ENCODE results near the gene CGN.
"Not testable (repeated sequence)": the region's sequence is repeated elsewhere in the genome, so short reads cannot be mapped to it uniquely, and the experiment has no call there.

The CGN gene

DNA sequence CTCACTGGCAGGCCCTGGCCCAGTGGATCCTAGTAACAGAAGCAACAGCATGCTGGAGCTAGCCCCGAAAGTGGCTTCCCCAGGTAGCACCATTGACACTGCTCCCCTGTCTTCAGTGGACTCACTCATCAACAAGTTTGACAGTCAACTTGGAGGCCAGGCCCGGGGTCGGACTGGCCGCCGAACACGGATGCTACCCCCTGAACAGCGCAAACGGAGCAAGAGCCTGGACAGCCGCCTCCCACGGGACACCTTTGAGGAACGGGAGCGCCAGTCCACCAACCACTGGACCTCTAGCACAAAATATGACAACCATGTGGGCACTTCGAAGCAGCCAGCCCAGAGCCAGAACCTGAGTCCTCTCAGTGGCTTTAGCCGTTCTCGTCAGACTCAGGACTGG lies 7.7 kb downstream of the CGN start:
- no peak for DNase-seq (ENCODE audit: low read depth)
- no peak overlapping the region for H3K4me3 ChIP-seq (ENCODE audit: low read depth, low read length)
- TF ChIP-seq CTCF (IDR thresholded peaks at IDR 0.05; ENCODE audit: control insufficient read depth, extremely low read depth, insufficient read depth), result no peak

GRCh38 chr1:151519667-151520066 lies 8.5 kb downstream of the CGN start:
- DNase-seq (ENCODE audit: low read depth), result no peak
- no peak for TF ChIP-seq CTCF (IDR thresholded peaks at IDR 0.05; ENCODE audit: control insufficient read depth, extremely low read depth, insufficient read depth)
- no peak overlapping the region for H3K4me3 ChIP-seq (ENCODE audit: low read depth, low read length)

- no peak for TF ChIP-seq CTCF (IDR thresholded peaks at IDR 0.05; ENCODE audit: control insufficient read depth, extremely low read depth, insufficient read depth)
- H3K4me3 ChIP-seq (ENCODE audit: low read depth, low read length), result no peak overlapping the region
- DNase-seq (ENCODE audit: low read depth), result no peak
Observed at GRCh38 chr1:151520359-151520758, 9.2 kb downstream of the CGN start.

DNA sequence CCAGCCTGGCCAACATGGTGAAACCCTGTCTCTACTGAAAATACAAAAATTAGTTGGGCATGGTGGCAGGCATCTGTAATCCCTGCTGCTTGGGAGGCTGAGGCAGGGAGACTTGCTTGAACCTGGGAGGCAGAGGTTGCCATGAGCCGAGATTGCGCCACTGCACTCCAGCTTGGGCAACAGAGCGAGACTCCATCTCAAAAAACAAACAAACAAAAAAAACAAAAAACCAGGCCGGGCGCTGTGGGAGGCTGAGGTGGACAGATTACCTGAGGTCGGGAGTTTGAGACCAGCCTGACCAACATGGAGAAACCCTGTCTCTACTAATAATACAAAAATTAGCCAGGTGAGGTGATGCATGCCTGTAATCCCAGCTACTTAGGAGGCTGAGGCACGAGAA lies 11.2 kb downstream of the CGN start:
- H3K4me3 ChIP-seq (ENCODE audit: low read depth, low read length); DNase-seq (ENCODE audit: low read depth): not testable (repeated sequence)

DNA sequence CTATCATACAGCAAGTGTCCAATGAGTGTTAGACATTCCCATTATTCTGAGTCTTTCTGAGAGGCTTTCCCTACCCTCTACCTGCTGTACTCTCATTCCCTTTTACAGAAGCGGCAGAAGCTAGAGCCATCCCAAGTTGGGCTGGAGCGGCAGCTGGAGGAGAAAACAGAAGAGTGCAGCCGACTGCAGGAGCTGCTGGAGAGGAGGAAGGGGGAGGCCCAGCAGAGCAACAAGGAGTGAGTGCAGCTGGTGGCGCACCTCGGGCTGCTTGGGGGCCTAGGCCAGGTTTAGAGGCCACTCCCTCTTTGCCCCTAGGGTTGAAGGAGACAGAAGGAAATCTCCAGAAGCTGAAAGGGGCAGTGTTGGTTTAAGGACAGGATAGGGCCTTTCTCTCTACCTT lies 12.1 kb downstream of the CGN start:
- DNase-seq (ENCODE audit: low read depth), result no peak
- no peak overlapping the region for H3K4me3 ChIP-seq (ENCODE audit: low read depth, low read length)
- TF ChIP-seq CTCF (IDR thresholded peaks at IDR 0.05; ENCODE audit: control insufficient read depth, extremely low read depth, insufficient read depth), result no peak

- no peak for TF ChIP-seq CTCF (IDR thresholded peaks at IDR 0.05; ENCODE audit: control insufficient read depth, extremely low read depth, insufficient read depth)
- no peak for DNase-seq (ENCODE audit: low read depth)
- H3K4me3 ChIP-seq (ENCODE audit: low read depth, low read length), result no peak overlapping the region
Observed at GRCh38 chr1:151524736-151525135, 13.5 kb downstream of the CGN start.

DNA sequence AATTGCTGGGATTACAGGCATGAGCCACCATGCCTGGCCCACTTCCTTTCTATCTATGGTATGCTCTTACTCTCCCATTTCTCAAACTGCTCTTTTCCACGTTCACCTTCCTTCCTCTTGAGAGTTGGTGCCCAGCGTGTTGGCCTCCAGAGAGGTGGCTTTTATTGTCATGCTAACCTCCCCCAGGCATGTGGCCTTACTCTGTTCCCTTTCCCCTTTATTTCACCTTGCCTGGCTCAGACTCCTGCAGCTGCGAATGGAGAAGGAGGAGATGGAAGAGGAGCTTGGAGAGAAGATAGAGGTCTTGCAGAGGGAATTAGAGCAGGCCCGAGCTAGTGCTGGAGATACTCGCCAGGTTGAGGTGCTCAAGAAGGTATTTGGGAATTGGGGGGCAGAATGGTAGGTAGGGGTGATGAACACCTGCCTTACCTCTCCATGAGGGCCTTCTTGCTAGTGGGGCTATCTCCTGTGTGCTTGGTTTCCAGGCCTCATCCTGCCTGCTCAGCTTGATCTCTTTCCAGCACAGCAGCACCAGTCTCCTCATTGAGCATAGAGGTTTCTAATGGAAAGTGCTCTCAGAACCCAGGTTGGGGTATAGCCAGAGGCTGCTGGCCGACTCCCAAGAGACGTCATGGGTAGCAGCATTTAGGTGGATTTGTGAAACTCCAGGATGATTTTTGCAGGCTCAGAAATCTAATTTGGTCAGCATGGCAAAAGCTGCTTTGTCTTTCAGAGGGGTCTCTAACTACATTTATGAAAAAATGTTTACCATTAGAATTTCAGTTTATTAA lies 15.7 kb downstream of the CGN start:
- TF ChIP-seq CTCF (IDR thresholded peaks at IDR 0.05; ENCODE audit: control insufficient read depth, extremely low read depth, insufficient read depth), result no peak
- DNase-seq (ENCODE audit: low read depth), result no peak
- no peak overlapping the region for H3K4me3 ChIP-seq (ENCODE audit: low read depth, low read length)

Data from LNCaP clone FGC (cell line).